ENCODE data around the gene VAV2.

- TF ChIP-seq USF2 (IDR thresholded peaks at IDR 0.05; ENCODE audit: borderline replicate concordance, low read depth, low read length) (no peak), RAD21 (IDR thresholded peaks at IDR 0.05; ENCODE audit: low read length) (no peak), EP300 (IDR thresholded peaks at IDR 0.05; ENCODE audit: borderline replicate concordance in 1 of 2, low read depth in 1 of 2, low read length in 1 of 2) (no peak), CHD2 (IDR thresholded peaks at IDR 0.05; ENCODE audit: low read length, partially characterized antibody) (no peak), FOSL2 (IDR thresholded peaks at IDR 0.05; ENCODE audit: borderline replicate concordance, low read depth) (no peak), TAF1 (IDR thresholded peaks at IDR 0.05; ENCODE audit: borderline replicate concordance, low read depth, low read length) (no peak), GABPA (IDR thresholded peaks at IDR 0.05; ENCODE audit: low read depth) (no peak), POLR2AphosphoS5 (IDR thresholded peaks at IDR 0.05; ENCODE audit: low read depth, low read length) (no peak), SIN3A (IDR thresholded peaks at IDR 0.05; ENCODE audit: borderline replicate concordance, low read depth, low read length) (no peak)
- TF ChIP-seq, protein P1, sequence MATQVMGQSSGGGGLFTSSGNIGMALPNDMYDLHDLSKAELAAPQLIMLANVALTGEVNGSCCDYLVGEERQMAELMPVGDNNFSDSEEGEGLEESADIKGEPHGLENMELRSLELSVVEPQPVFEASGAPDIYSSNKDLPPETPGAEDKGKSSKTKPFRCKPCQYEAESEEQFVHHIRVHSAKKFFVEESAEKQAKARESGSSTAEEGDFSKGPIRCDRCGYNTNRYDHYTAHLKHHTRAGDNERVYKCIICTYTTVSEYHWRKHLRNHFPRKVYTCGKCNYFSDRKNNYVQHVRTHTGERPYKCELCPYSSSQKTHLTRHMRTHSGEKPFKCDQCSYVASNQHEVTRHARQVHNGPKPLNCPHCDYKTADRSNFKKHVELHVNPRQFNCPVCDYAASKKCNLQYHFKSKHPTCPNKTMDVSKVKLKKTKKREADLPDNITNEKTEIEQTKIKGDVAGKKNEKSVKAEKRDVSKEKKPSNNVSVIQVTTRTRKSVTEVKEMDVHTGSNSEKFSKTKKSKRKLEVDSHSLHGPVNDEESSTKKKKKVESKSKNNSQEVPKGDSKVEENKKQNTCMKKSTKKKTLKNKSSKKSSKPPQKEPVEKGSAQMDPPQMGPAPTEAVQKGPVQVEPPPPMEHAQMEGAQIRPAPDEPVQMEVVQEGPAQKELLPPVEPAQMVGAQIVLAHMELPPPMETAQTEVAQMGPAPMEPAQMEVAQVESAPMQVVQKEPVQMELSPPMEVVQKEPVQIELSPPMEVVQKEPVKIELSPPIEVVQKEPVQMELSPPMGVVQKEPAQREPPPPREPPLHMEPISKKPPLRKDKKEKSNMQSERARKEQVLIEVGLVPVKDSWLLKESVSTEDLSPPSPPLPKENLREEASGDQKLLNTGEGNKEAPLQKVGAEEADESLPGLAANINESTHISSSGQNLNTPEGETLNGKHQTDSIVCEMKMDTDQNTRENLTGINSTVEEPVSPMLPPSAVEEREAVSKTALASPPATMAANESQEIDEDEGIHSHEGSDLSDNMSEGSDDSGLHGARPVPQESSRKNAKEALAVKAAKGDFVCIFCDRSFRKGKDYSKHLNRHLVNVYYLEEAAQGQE (IDR thresholded peaks at IDR 0.05; ENCODE audit: low read depth, low read length), result no peak
Observed at GRCh38 chr9:133760713-133761290, 231.3 kb downstream of the VAV2 start.

Measured in SK-N-SH (cell line).